HL-60 (cell line): ENCODE data around the gene MTHFD2L.

Experiments used
- DNase-seq, 2 experiments: peaks; one replicate each; pipeline ENCODE4 v3.0.0-alpha.2; 2010 to 2020; ENCODE audit warnings: low read depth in 1 of 2, low spot score in 1 of 2
- H3K27ac ChIP-seq: fragments of 250-450 bp; sonication (Bioruptor Pico); replicated peaks from 2 replicates; pipeline ENCODE4 v1.5.1; 2020; ENCODE audit warnings: mild to moderate bottlenecking, moderate library complexity
- H3K27me3 ChIP-seq: fragments of 250-450 bp; sonication (Bioruptor Pico); 2 replicates; pipeline ENCODE4 v1.5.1; 2021; ENCODE audit warnings: mild to moderate bottlenecking, moderate library complexity; ENCODE audit not compliant: insufficient read depth, poor library complexity, severe bottlenecking
- H3K4me3 ChIP-seq: replicated peaks from 2 replicates; pipeline ENCODE4 v1.5.1; 2011; ENCODE audit warnings: mild to moderate bottlenecking, control low read depth, low read length; ENCODE audit not compliant: insufficient read depth
- GABPA ChIP-seq: IDR thresholded peaks from 2 replicates; pipeline ENCODE4 v1.6.1; 2012; ENCODE audit warnings: low read depth
- POLR2AphosphoS5 ChIP-seq: IDR thresholded peaks from 2 replicates; pipeline ENCODE4 v1.6.1; 2012; ENCODE audit warnings: low read depth
- SPI1 ChIP-seq: IDR thresholded peaks from 2 replicates; pipeline ENCODE4 v1.6.1; 2012; ENCODE audit warnings: low read depth, mild to moderate bottlenecking, borderline replicate concordance
- long read RNA-seq: library from polyadenylated mRNA; unstranded; transcript quantifications from one replicate; pipeline ENCODE4 v2.0.0, GENCODE V29; 2020
- TF ChIP-seq, protein P1 (sequence below): IDR thresholded peaks from 2 replicates; pipeline ENCODE4 v1.6.1; 2012; ENCODE audit warnings: low read depth; ENCODE audit not compliant: insufficient replicate concordance
- TF ChIP-seq, protein P2 (sequence below): IDR thresholded peaks from one replicate; pipeline ENCODE4 v1.5.1; 2011; ENCODE audit warnings: low read length, control low read depth, inconsistent platforms; ENCODE audit not compliant: insufficient read depth

Gene MTHFD2L
- long read RNA-seq, transcript MTHFD2L-208 (2 exons, 2,363 nt): major isoform, 12 of 46 reads
- long read RNA-seq, partial matches to known transcripts: 9 of 46 reads
- long read RNA-seq, other reads (novel, unspliced or antisense): 19 of 46 reads

DNA sequence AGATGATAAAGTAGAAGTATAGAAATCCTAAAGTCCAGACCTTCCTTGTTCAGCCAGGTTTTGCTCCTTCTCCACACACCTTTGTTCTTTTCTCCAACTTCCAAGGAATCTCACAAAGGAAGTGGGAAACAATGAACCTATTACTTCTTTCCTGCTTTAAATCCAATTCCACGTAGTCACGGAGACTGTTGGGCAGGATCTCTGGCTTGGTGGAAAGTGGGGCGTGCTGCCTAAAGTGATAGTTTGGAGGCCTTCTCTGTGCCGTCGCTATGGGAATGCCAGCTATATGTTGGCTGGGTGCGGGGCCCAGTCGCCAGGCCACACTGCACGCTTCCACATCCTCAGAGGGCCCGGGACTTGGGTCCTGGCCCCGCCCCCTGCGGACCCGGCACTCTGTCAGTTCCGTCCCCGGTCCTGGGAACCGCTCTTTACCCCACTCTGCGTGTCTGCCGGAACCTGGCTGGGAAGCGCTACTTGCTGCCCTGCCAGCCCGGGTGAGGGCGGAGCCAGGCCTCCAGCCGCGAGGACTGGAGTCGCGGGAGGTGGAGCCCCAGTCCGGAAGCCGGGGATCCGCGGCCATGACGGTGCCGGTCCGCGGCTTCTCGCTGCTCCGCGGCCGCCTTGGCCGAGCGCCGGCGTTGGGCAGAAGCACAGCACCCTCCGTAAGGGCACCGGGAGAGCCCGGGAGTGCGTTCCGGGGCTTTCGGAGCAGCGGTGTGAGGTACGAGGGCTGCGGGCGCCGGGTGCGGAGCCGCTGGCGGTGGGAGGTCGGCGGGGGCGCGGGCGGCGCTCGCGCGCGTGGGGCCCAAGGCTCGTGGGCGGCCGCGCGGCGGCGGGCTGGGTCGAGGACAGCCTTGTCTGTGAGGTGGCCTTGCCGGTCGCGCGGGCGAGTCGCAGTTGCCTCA, at the start of gene MTHFD2L:
MTHFD2L (plus strand) TSS at position 558 of the 905 bp plus-strand sequence; CDS start at position 579, 21 bp downstream.
- peak; percentile 77 to 93 for DNase-seq
- Histone ChIP-seq H3K27me3 (no peaks in the 10 kb centered on the region), H3K4me3 (peak within 1 kb of the TSS; percentile 51), H3K27ac (peak within 1 kb of the TSS; percentile 87)
- TF ChIP-seq GABPA: peak; percentile 78
- TF ChIP-seq, protein P1, sequence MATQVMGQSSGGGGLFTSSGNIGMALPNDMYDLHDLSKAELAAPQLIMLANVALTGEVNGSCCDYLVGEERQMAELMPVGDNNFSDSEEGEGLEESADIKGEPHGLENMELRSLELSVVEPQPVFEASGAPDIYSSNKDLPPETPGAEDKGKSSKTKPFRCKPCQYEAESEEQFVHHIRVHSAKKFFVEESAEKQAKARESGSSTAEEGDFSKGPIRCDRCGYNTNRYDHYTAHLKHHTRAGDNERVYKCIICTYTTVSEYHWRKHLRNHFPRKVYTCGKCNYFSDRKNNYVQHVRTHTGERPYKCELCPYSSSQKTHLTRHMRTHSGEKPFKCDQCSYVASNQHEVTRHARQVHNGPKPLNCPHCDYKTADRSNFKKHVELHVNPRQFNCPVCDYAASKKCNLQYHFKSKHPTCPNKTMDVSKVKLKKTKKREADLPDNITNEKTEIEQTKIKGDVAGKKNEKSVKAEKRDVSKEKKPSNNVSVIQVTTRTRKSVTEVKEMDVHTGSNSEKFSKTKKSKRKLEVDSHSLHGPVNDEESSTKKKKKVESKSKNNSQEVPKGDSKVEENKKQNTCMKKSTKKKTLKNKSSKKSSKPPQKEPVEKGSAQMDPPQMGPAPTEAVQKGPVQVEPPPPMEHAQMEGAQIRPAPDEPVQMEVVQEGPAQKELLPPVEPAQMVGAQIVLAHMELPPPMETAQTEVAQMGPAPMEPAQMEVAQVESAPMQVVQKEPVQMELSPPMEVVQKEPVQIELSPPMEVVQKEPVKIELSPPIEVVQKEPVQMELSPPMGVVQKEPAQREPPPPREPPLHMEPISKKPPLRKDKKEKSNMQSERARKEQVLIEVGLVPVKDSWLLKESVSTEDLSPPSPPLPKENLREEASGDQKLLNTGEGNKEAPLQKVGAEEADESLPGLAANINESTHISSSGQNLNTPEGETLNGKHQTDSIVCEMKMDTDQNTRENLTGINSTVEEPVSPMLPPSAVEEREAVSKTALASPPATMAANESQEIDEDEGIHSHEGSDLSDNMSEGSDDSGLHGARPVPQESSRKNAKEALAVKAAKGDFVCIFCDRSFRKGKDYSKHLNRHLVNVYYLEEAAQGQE: peak; percentile 10
- TF ChIP-seq SPI1: no peak
- peak; percentile 82 for TF ChIP-seq POLR2AphosphoS5
- TF ChIP-seq, protein P2, sequence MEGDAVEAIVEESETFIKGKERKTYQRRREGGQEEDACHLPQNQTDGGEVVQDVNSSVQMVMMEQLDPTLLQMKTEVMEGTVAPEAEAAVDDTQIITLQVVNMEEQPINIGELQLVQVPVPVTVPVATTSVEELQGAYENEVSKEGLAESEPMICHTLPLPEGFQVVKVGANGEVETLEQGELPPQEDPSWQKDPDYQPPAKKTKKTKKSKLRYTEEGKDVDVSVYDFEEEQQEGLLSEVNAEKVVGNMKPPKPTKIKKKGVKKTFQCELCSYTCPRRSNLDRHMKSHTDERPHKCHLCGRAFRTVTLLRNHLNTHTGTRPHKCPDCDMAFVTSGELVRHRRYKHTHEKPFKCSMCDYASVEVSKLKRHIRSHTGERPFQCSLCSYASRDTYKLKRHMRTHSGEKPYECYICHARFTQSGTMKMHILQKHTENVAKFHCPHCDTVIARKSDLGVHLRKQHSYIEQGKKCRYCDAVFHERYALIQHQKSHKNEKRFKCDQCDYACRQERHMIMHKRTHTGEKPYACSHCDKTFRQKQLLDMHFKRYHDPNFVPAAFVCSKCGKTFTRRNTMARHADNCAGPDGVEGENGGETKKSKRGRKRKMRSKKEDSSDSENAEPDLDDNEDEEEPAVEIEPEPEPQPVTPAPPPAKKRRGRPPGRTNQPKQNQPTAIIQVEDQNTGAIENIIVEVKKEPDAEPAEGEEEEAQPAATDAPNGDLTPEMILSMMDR: no peak

DNA sequence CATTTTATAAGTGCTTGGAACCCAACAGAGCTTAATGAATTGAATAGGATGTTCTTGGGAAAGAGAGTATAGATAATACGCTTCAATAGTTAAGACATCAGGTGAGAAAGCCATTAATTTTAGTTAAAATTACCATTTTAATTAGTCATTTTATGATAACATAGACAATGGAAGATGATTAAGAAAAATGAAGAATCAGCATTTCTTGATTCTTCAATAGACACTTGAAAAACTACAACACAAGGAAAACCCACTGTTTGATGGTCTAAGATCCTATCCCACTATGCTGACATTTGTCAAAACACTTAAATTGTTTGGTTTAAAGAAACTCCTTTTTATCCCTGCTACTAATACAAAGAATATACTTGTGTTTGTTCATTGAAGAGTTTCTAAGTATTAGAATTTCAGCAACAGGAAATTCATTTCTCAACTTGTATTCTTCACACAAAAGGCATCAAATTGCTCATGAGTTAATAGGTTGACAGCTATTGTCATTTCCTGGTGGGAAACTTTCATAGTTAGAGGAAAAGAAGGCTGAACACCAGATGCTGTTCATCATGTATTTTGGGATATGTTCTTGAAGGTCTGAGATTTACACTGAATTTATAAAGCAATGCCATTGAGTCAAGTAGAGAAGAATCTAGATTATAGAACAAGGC, 49.3 kb upstream of the MTHFD2L start:
- Histone ChIP-seq H3K27me3 (no peaks in the 10 kb centered on the region), H3K27ac (no peak overlapping the region), H3K4me3 (no peak overlapping the region)
- TF ChIP-seq, protein P2: no peak
- TF ChIP-seq GABPA (no peak), SPI1 (no peak), POLR2AphosphoS5 (no peak)
- TF ChIP-seq, protein P1: no peak
- DNase-seq: no peak

DNA sequence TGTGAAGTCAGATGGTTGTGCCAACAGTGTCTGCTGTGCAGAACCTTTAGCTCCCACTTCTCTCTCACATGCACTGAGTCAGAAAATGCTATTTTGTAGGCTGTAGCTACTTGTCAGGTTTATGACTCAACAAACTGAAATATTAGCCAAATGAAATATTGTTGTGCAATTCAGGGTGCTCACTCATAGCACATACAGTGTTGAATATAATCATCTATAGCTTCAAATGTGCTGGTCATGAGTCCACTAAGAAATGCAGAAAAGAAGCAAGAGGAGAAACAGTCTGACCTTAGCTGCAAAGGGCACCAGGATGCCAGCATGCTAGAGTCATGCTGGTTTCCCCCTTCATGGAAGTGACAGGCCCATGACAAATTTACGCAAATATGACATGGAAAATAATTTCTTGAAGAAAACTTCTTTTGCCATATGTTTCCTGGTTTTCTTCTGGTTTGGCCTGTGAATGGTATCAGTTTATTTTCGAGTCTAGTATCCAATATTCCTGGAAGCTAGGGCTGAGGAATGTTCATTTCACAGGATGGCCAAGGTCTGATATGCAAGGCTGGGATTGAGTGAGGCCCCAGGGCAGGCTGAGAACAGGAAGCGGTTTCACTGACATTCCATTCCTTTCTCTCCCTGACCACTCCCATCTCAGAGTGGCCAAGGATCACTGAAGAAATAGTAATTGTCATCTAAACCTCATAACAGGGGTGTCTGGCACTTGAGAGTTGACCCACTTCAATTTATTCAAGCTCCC, 48.6 kb upstream of the MTHFD2L start:
- H3K27me3 ChIP-seq: no peaks in the 10 kb centered on the region
- H3K27ac ChIP-seq: no peak overlapping the region
- TF ChIP-seq SPI1 (no peak), POLR2AphosphoS5 (no peak), GABPA (no peak)
- TF ChIP-seq, protein P1: no peak
- TF ChIP-seq, protein P2: no peak
- DNase-seq: peak; percentile 35 to 88
- H3K4me3 ChIP-seq: no peak overlapping the region
